ENCODE measurements around the gene ACAP3.

DNA sequence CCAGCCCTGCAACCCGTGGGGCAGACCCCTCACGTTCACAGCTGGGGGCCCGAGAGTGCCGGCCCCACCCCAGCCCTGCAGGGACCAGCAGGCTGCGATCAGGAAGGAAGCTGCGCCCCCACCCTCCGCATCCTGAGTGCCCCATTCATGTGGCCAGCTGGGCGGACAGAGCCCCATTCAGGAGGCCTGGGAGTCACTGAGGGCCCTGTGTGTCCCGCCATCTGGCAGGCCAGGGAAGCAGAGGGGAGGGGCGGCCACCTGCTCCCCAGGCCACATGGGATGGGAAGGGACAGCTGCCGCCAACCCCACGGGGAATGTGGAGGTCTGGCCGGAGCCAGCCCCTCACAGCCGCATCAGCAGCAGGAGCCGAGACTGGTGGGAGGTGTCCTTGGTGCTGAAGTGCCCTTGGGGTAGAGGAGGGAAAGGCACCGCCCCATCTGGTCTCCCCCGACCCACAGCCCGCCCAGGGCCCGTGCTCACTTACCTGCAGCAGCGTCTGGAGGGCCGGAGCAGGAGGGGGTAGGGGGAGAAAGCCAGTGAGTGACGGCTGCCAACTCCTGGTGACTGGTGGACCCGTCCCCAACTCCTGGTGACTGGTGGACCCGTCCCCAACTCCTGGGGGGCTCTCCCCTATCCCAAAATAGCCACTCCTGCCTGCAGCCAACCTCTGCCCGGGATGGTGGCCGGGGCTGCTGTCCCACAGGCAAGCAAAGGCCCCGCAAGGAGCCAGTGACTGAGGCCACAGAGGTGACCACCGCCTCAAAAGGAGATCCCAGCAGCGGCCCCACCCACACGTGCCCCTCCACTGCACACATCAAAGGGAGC is 8.7 kb downstream of the ACAP3 start:
- TF ChIP-seq, protein P1, sequence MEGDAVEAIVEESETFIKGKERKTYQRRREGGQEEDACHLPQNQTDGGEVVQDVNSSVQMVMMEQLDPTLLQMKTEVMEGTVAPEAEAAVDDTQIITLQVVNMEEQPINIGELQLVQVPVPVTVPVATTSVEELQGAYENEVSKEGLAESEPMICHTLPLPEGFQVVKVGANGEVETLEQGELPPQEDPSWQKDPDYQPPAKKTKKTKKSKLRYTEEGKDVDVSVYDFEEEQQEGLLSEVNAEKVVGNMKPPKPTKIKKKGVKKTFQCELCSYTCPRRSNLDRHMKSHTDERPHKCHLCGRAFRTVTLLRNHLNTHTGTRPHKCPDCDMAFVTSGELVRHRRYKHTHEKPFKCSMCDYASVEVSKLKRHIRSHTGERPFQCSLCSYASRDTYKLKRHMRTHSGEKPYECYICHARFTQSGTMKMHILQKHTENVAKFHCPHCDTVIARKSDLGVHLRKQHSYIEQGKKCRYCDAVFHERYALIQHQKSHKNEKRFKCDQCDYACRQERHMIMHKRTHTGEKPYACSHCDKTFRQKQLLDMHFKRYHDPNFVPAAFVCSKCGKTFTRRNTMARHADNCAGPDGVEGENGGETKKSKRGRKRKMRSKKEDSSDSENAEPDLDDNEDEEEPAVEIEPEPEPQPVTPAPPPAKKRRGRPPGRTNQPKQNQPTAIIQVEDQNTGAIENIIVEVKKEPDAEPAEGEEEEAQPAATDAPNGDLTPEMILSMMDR (IDR thresholded peaks at IDR 0.05): no peak
- TF ChIP-seq RFX5 (IDR thresholded peaks at IDR 0.05) (no peak), SMC3 (IDR thresholded peaks at IDR 0.05) (no peak), EP300 (IDR thresholded peaks at IDR 0.05) (no peak), MAFK (IDR thresholded peaks at IDR 0.05; ENCODE audit: partially characterized antibody) (no peak), TP53 (CRISPR knock-in tag; IDR thresholded peaks at IDR 0.05) (no peak), POLR2A (IDR thresholded peaks at IDR 0.05; ENCODE audit: low read length) (no peak), CHD2 (IDR thresholded peaks at IDR 0.05; ENCODE audit: low read length, partially characterized antibody) (no peak)
